K562 (cell line): ENCODE results near the gene S100A3. TPM values are rescaled to one million over a fixed set of nuclear protein-coding genes. Genes with fewer than 3 reads are reported as not detected.

Source experiments
- ATF3 ChIP-seq, 2 experiments: fragments of 450-650 bp in 1 of 2; sonication (generic) in 1 of 2; formaldehyde crosslinking in 1 of 2; IDR thresholded peaks in 1 of 2; conservative IDR thresholded peaks in 1 of 2; 2 replicates each; pipeline versions ENCODE4 v1.6.1 to v1.8.1; 2016 to 2023; ENCODE audit warnings: mild to moderate bottlenecking in 2 of 2, moderate library complexity in 2 of 2, inconsistent platforms in 1 of 2, missing genetic modification reagents in 1 of 2
- DIDO1 ChIP-seq: fragments of 450-650 bp; IDR thresholded peaks from 2 replicates; pipeline ENCODE4 v1.6.1; 2016; ENCODE audit warnings: low read depth, missing biosample characterization, missing genetic modification characterization
- DLX4 ChIP-seq: fragments of 250-450 bp; sonication (Bioruptor Pico); IDR thresholded peaks from 2 replicates; pipeline ENCODE4 v1.6.1; 2021; ENCODE audit warnings: mild to moderate bottlenecking
- EZH2 ChIP-seq: IDR thresholded peaks from 2 replicates; pipeline ENCODE4 v1.6.1; 2012; ENCODE audit warnings: low read depth, mild to moderate bottlenecking, inconsistent platforms, low read length, borderline replicate concordance
- FOXJ3 ChIP-seq: sonication (generic); formaldehyde crosslinking; IDR thresholded peaks from 2 replicates; pipeline ENCODE4 v1.4.0; 2020; ENCODE audit warnings: mild to moderate bottlenecking, missing genetic modification reagents
- GABPB2 ChIP-seq: fragments of 250-450 bp; sonication (Bioruptor Pico); conservative IDR thresholded peaks from 2 replicates; pipeline ENCODE4 v1.5.1; 2021; ENCODE audit warnings: mild to moderate bottlenecking
- GATAD2B ChIP-seq: fragments of 450-650 bp; IDR thresholded peaks from 2 replicates; pipeline ENCODE4 v1.6.1; 2017; ENCODE audit warnings: mild to moderate bottlenecking, borderline replicate concordance
- IFI16 ChIP-seq: fragments of 250-450 bp; sonication (Bioruptor Pico); IDR thresholded peaks from 2 replicates; pipeline ENCODE4 v2.1.2; 2022; ENCODE audit warnings: mild to moderate bottlenecking, inconsistent platforms
- KHSRP ChIP-seq: fragments of 450-650 bp; IDR thresholded peaks from 2 replicates; pipeline ENCODE4 v1.6.1; 2017
- MAFF ChIP-seq: IDR thresholded peaks from 2 replicates; pipeline ENCODE4 v1.6.1; 2012; ENCODE audit warnings: low read length, improper control_type of control experiment
- NCOA2 ChIP-seq, 2 experiments: fragments of 450-650 bp; IDR thresholded peaks; 2 replicates each; pipeline ENCODE4 v1.6.1; 2018; ENCODE audit warnings: mild to moderate bottlenecking in 2 of 2, moderate library complexity in 1 of 2; ENCODE audit not compliant: partially characterized antibody in 2 of 2
- PHF20 ChIP-seq: fragments of 450-650 bp; IDR thresholded peaks from 2 replicates; pipeline ENCODE4 v1.6.1; 2018; ENCODE audit not compliant: partially characterized antibody
- POLR2AphosphoS2 ChIP-seq: IDR thresholded peaks from 2 replicates; pipeline ENCODE4 v1.6.1; 2012; ENCODE audit warnings: low read length, improper control_type of control experiment
- SIN3B ChIP-seq: fragments of 450-650 bp; IDR thresholded peaks from 2 replicates; pipeline ENCODE4 v1.6.1; 2017; ENCODE audit warnings: low read depth, mild to moderate bottlenecking, moderate library complexity
- SMAD1 ChIP-seq: fragments of 150-350 bp; IDR thresholded peaks from 2 replicates; pipeline ENCODE4 v1.6.1; 2014; ENCODE audit warnings: low read length, low read depth; ENCODE audit not compliant: partially characterized antibody
- SMARCB1 ChIP-seq: IDR thresholded peaks from 2 replicates; pipeline ENCODE4 v1.6.1; 2011; ENCODE audit warnings: improper control_type of control experiment, low read depth; ENCODE audit not compliant: insufficient read length
- SP1 ChIP-seq: sonication (generic); formaldehyde crosslinking; IDR thresholded peaks from 2 replicates; pipeline ENCODE4 v1.8.1; 2022; ENCODE audit warnings: mild to moderate bottlenecking, missing genetic modification reagents
- SP2 ChIP-seq: IDR thresholded peaks from 2 replicates; pipeline ENCODE4 v1.6.1; 2011; ENCODE audit warnings: mild to moderate bottlenecking, low read depth, low read length, moderate library complexity; ENCODE audit not compliant: poor library complexity, severe bottlenecking; ENCODE audit errors: extremely low read depth
- TCFL5 ChIP-seq: fragments of 250-450 bp; sonication (Bioruptor Pico); conservative IDR thresholded peaks from 2 replicates; pipeline ENCODE4 v1.6.1; 2021; ENCODE audit warnings: mild to moderate bottlenecking, moderate library complexity, matching md5 sums
- TOE1 ChIP-seq, 2 experiments: fragments of 450-650 bp in 1 of 2; sonication (generic) in 1 of 2; formaldehyde crosslinking in 1 of 2; IDR thresholded peaks; 2 replicates each; pipeline versions ENCODE4 v1.7.1 to v1.8.0; 2016 to 2022; ENCODE audit warnings: borderline replicate concordance in 2 of 2, mild to moderate bottlenecking in 2 of 2, antibody characterized with exemption in 1 of 2, inconsistent platforms in 1 of 2, low read depth in 1 of 2, missing genetic modification reagents in 1 of 2, moderate library complexity in 1 of 2
- USF1 ChIP-seq: sonication (generic); formaldehyde crosslinking; IDR thresholded peaks from 2 replicates; pipeline ENCODE4 v1.9.0; 2022; ENCODE audit warnings: mild to moderate bottlenecking, missing genetic modification reagents
- VEZF1 ChIP-seq: fragments of 200-800 bp; sonication (Bioruptor generic); IDR thresholded peaks from 2 replicates; pipeline ENCODE4 v1.6.1; 2017; ENCODE audit warnings: missing genetic modification characterization, missing compliant biosample characterization
- ZC3H8 ChIP-seq: fragments of 450-650 bp; IDR thresholded peaks from 2 replicates; pipeline ENCODE4 v1.6.1; 2017
- ZNF140 ChIP-seq: fragments of 250-450 bp; sonication (Bioruptor Pico); IDR thresholded peaks from 2 replicates; pipeline ENCODE4 v1.8.0; 2021; ENCODE audit warnings: moderate library complexity, mild to moderate bottlenecking, inconsistent platforms
- ZNF239 ChIP-seq: fragments of 250-450 bp; sonication (Bioruptor Pico); IDR thresholded peaks from 2 replicates; pipeline ENCODE4 v1.4.0; 2020; ENCODE audit warnings: mild to moderate bottlenecking
- ZNF445 ChIP-seq: fragments of 250-450 bp; sonication (Bioruptor Pico); IDR thresholded peaks from 2 replicates; pipeline ENCODE4 v1.4.0; 2020; ENCODE audit warnings: low read depth, mild to moderate bottlenecking, moderate library complexity
- ZNF717 ChIP-seq: fragments of 250-450 bp; sonication (Bioruptor Pico); IDR thresholded peaks from 2 replicates; pipeline ENCODE4 v1.5.0; 2021
- polyA plus RNA-seq, 8 experiments: library from polyadenylated mRNA; depleted of rRNA in 4 of 8; stranded (reverse) in 5 of 8; unstranded in 3 of 8; fragments of >200 nt; fragmentation: Nextera tagmentation in 2 of 8; fragmentation: Illumina TruSeq in 1 of 8; extraction: Ambion mirVana in 2 of 8; extraction: Trizol in 1 of 8; gene quantifications; 2 replicates each; pipeline versions ENCODE4 v1.2.1 to v1.2.3, GENCODE V29; 2011 to 2014; ENCODE audit warnings: inconsistent platforms in 1 of 8, missing spikeins in 1 of 8
- total RNA-seq, 7 experiments: library from RNA; depleted of rRNA in 6 of 7; stranded (reverse); fragments of >200 nt in 6 of 7; fragmentation: Illumina TruSeq in 2 of 7; extraction: Trizol in 2 of 7; gene quantifications; 2 replicates each; pipeline versions ENCODE4 v1.2.1 to v1.2.3, GENCODE V29; 2011 to 2021; ENCODE audit warnings: low replicate concordance in 1 of 7

The S100A3 gene
- total and polyA plus RNA-seq, 9 of the 15 experiments (the other 6 are each of a cell fraction or from before 2014, with no cell fraction given) = 0.08 to 1.7 (median 0.18) TPM; not detected in 4

GRCh38 chr1:153538315-153538821 is 10.7 kb downstream of the S100A3 start (continued):
- TF ChIP-seq GABPB2 (CRISPR knock-in tag) = no peak
- TF ChIP-seq TCFL5 (CRISPR knock-in tag) = no peak
- TF ChIP-seq KHSRP = no peak
- no peak for TF ChIP-seq POLR2AphosphoS2
- no peak for TF ChIP-seq ATF3 (IDR thresholded peaks at IDR 0.05)
- no peak for TF ChIP-seq ATF3 (CRISPR knock-in tag; conservative IDR thresholded peaks at IDR 0.05)
- no peak for TF ChIP-seq SMAD1
- peak; percentile 99 for TF ChIP-seq TOE1 (IDR thresholded peaks at IDR 0.05; ENCODE audit: borderline replicate concordance)
- no peak for TF ChIP-seq TOE1 (CRISPR knock-in tag; IDR thresholded peaks at IDR 0.05; ENCODE audit: borderline replicate concordance, low read depth)
- TF ChIP-seq SMARCB1 = no peak
- no peak for TF ChIP-seq ZNF717 (CRISPR knock-in tag)
- no peak for TF ChIP-seq SP1
- no peak for TF ChIP-seq ZC3H8
- TF ChIP-seq SIN3B = no peak
- TF ChIP-seq VEZF1 = peak; percentile 33; the same call in 1 of the 2 replicates
- TF ChIP-seq DIDO1 (tag) = no peak
- TF ChIP-seq SP2 = no peak
- TF ChIP-seq FOXJ3 = no peak
- no peak for TF ChIP-seq NCOA2 (IDR thresholded peaks at IDR 0.05; ENCODE audit: partially characterized antibody in 2 of 2)
- no peak for TF ChIP-seq DLX4 (CRISPR knock-in tag)
- TF ChIP-seq IFI16 (CRISPR knock-in tag) = no peak
- no peak for TF ChIP-seq MAFF
- no peak for TF ChIP-seq EZH2
- peak; percentile 90 for TF ChIP-seq USF1
- no peak for TF ChIP-seq ZNF239 (CRISPR knock-in tag)
- peak; percentile 77 for TF ChIP-seq PHF20
- no peak for TF ChIP-seq GATAD2B
- TF ChIP-seq ZNF140 = no peak
- TF ChIP-seq ZNF445 (CRISPR knock-in tag) = no peak
